H1 (cell line): ENCODE results near the gene TP53I11. TPM values are rescaled to one million over a fixed set of nuclear protein-coding genes. Genes with fewer than 3 reads are reported as not detected.
A peak's percentile ranks its signal among the peaks of the same experiment; 100 is the strongest.

Experiments used
- CTCF ChIA-PET: fragments of 300-600 bp; sonication (Branson Sonifier 250); formaldehyde crosslinking; loops from one replicate; lab custom pipeline; 2021; ENCODE audit not compliant: partially characterized antibody; lab: Charles Lee
- POLR2A ChIA-PET: fragments of 300-600 bp; sonication (Branson Sonifier 250); formaldehyde crosslinking; loops from one replicate; lab custom pipeline; 2021; ENCODE audit warnings: inconsistent platforms; ENCODE audit not compliant: partially characterized antibody; lab: Charles Lee
- DNase-seq, 2 experiments: peaks; one replicate each; pipeline versions ENCODE4 v3.0.0 to v3.0.0-alpha.2; 2010 to 2022; ENCODE audit warnings: low spot score in 2 of 2, low read depth in 1 of 2, mixed read lengths in 1 of 2
- FAIRE-seq: peaks from 2 replicates; lab custom pipeline; 2011; peaks lifted over from hg19 to GRCh38; lab: Jason Lieb, UNC
- H2AFZ ChIP-seq: 2 replicates; pipeline ENCODE4 v1.8.1; 2012; ENCODE audit warnings: low read length, inconsistent platforms
- H2AK5ac ChIP-seq: 2 replicates; pipeline ENCODE4 v1.6.1; 2013; ENCODE audit warnings: low read depth, low read length
- H2BK120ac ChIP-seq: replicated peaks from 2 replicates; pipeline ENCODE3; 2013; ENCODE audit warnings: low read depth, low read length, inconsistent platforms
- H2BK12ac ChIP-seq: 2 replicates; pipeline ENCODE4 v1.6.1; 2013; ENCODE audit warnings: low read depth, low read length
- H2BK15ac ChIP-seq: 2 replicates; pipeline ENCODE4 v1.6.1; 2013; ENCODE audit warnings: low read length
- H2BK20ac ChIP-seq: 2 replicates; pipeline ENCODE4 v1.6.1; 2013; ENCODE audit warnings: low read length
- H2BK5ac ChIP-seq: 2 replicates; pipeline ENCODE4 v1.6.1; 2013; ENCODE audit warnings: low read depth, low read length
- H3K14ac ChIP-seq: 2 replicates; pipeline ENCODE4 v1.6.1; 2013; ENCODE audit warnings: inconsistent platforms; ENCODE audit not compliant: insufficient read length
- H3K18ac ChIP-seq: 2 replicates; pipeline ENCODE4 v1.6.1; 2013; ENCODE audit warnings: low read length; ENCODE audit errors: extremely low read depth
- H3K23ac ChIP-seq: 2 replicates; pipeline ENCODE4 v1.6.1; 2013; ENCODE audit warnings: inconsistent platforms; ENCODE audit not compliant: insufficient read length
- H3K23me2 ChIP-seq: 2 replicates; pipeline ENCODE4 v1.6.1; 2013; ENCODE audit warnings: low read depth, low read length
- H3K27ac ChIP-seq: 2 replicates; pipeline ENCODE4 v1.6.1; 2011; ENCODE audit warnings: low read depth, low read length, inconsistent platforms
- H3K27me3 ChIP-seq, 4 experiments: replicated peaks in 1 of 4; 1 replicate in 1 of 4; 2 replicates in 3 of 4; pipeline versions ENCODE4 v1.6.1 to v1.8.1; 2011 to 2013; ENCODE audit warnings: low read length in 3 of 4, mild to moderate bottlenecking in 3 of 4, inconsistent platforms in 2 of 4, mixed read lengths in 2 of 4, moderate library complexity in 1 of 4; ENCODE audit not compliant: control insufficient read depth in 3 of 4, insufficient read depth in 3 of 4; ENCODE audit errors: extremely low read depth in 1 of 4
- H3K36me3 ChIP-seq, 4 experiments: 2 replicates each; pipeline versions ENCODE4 v1.6.1 to v1.8.1; 2011 to 2013; ENCODE audit warnings: mild to moderate bottlenecking in 4 of 4, low read length in 3 of 4, moderate library complexity in 2 of 4, control low read depth in 1 of 4, inconsistent platforms in 1 of 4; ENCODE audit not compliant: insufficient read depth in 4 of 4, control insufficient read depth in 2 of 4
- H3K4ac ChIP-seq: replicated peaks from 2 replicates; pipeline ENCODE3; 2013; ENCODE audit warnings: low read length, low read depth, mixed read lengths, inconsistent platforms; ENCODE audit not compliant: insufficient read length
- H3K4me1 ChIP-seq, 4 experiments: replicated peaks in 1 of 4; 1 replicate in 1 of 4; 2 replicates in 3 of 4; pipeline versions ENCODE4 v1.6.1 to v1.8.1; 2011 to 2013; ENCODE audit warnings: low read length in 3 of 4, inconsistent platforms in 2 of 4, mixed read lengths in 1 of 4; ENCODE audit not compliant: insufficient read depth in 4 of 4, control insufficient read depth in 3 of 4
- H3K4me2 ChIP-seq, 2 experiments: 2 replicates each; pipeline versions ENCODE4 v1.6.1 to v1.8.1; 2011 to 2013; ENCODE audit warnings: low read depth in 2 of 2, low read length in 2 of 2, control low read depth in 1 of 2, inconsistent platforms in 1 of 2, mild to moderate bottlenecking in 1 of 2; ENCODE audit not compliant: insufficient read depth in 1 of 2
- H3K4me3 ChIP-seq, 4 experiments: fragments of 200-600, 300-600 bp in 1 of 4; sonication (generic), shearing (Covaris generic), sonication (Bioruptor Twin) in 1 of 4; 2 replicates each; pipeline versions ENCODE4 v1.5.1 to v1.8.1; 2011 to 2016; ENCODE audit warnings: low read length in 4 of 4, low read depth in 3 of 4, control low read depth in 2 of 4, inconsistent platforms in 2 of 4, mild to moderate bottlenecking in 2 of 4, mixed read lengths in 1 of 4, moderate library complexity in 1 of 4; ENCODE audit not compliant: insufficient read depth in 2 of 4; ENCODE audit errors: extremely low read depth in 1 of 4
- H3K56ac ChIP-seq: replicated peaks from 2 replicates; pipeline ENCODE3; 2013; ENCODE audit warnings: low read depth, mild to moderate bottlenecking, mixed read lengths, low read length, inconsistent platforms; ENCODE audit not compliant: insufficient read length
- H3K79me1 ChIP-seq: 2 replicates; pipeline ENCODE4 v1.6.1; 2013; ENCODE audit warnings: low read depth, low read length, control low read depth
- H3K79me2 ChIP-seq, 2 experiments: 2 replicates each; pipeline versions ENCODE4 v1.6.1 to v1.8.1; 2012 to 2013; ENCODE audit warnings: low read length in 2 of 2, mild to moderate bottlenecking in 2 of 2, inconsistent platforms in 1 of 2; ENCODE audit not compliant: insufficient read depth in 2 of 2, control insufficient read depth in 1 of 2
- H3K9ac ChIP-seq, 4 experiments: replicated peaks in 1 of 4; 1 replicate in 1 of 4; 2 replicates in 3 of 4; pipeline versions ENCODE4 v1.6.1 to v1.8.1; 2011 to 2013; ENCODE audit warnings: low read depth in 3 of 4, low read length in 3 of 4, control low read depth in 2 of 4, mild to moderate bottlenecking in 2 of 4, moderate library complexity in 2 of 4, inconsistent platforms in 1 of 4; ENCODE audit errors: extremely low read depth in 1 of 4
- H3K9me3 ChIP-seq, 2 experiments: 2 replicates each; pipeline versions ENCODE4 v1.6.1 to v1.8.1; 2012 to 2013; ENCODE audit warnings: mild to moderate bottlenecking in 2 of 2, moderate library complexity in 2 of 2, control low read depth in 1 of 2, inconsistent platforms in 1 of 2, low read depth in 1 of 2, low read length in 1 of 2, mixed read lengths in 1 of 2; ENCODE audit not compliant: insufficient read depth in 2 of 2
- H4K20me1 ChIP-seq, 2 experiments: replicated peaks in 1 of 2; 2 replicates each; pipeline versions ENCODE3 to v1.8.1; 2011 to 2013; ENCODE audit warnings: inconsistent platforms in 2 of 2, low read length in 2 of 2, mild to moderate bottlenecking in 1 of 2; ENCODE audit not compliant: insufficient read depth in 2 of 2, control insufficient read depth in 1 of 2
- H4K5ac ChIP-seq: 2 replicates; pipeline ENCODE4 v1.6.1; 2013; ENCODE audit warnings: low read length, low read depth, mixed read lengths, inconsistent platforms; ENCODE audit not compliant: insufficient read length
- H4K8ac ChIP-seq: 2 replicates; pipeline ENCODE4 v1.8.0; 2013; ENCODE audit warnings: mild to moderate bottlenecking, moderate library complexity, low read length, inconsistent platforms; ENCODE audit not compliant: insufficient read depth; ENCODE audit errors: extremely low read depth
- H4K91ac ChIP-seq: replicated peaks from 2 replicates; pipeline ENCODE3; 2013; ENCODE audit warnings: low read length, mixed read lengths, inconsistent platforms; ENCODE audit not compliant: insufficient read length
- EGR1 ChIP-seq: IDR thresholded peaks from 2 replicates; pipeline ENCODE4 v1.6.1; 2011; ENCODE audit warnings: low read depth, low read length, borderline replicate concordance
- FOSL1 ChIP-seq: IDR thresholded peaks from 2 replicates; pipeline ENCODE4 v1.6.1; 2011; ENCODE audit warnings: mild to moderate bottlenecking, low read depth, low read length, moderate library complexity; ENCODE audit not compliant: insufficient read depth
- KDM1A ChIP-seq: fragments of 200-600, 300-600 bp; sonication (generic); IDR thresholded peaks from 2 replicates; pipeline ENCODE4 v1.7.1; 2016; ENCODE audit warnings: mild to moderate bottlenecking, low read length, borderline replicate concordance
- PHF8 ChIP-seq: fragments of 200-600 bp; sonication (generic); conservative IDR thresholded peaks from 2 replicates; pipeline ENCODE4 v1.7.1; 2012; ENCODE audit warnings: low read depth, mild to moderate bottlenecking, inconsistent platforms, low read length, moderate library complexity
- POLR2A ChIP-seq, 2 experiments: IDR thresholded peaks; 1 replicate in 1 of 2; 2 replicates in 1 of 2; pipeline ENCODE4 v1.6.1; 2011; ENCODE audit warnings: low read depth in 2 of 2, low read length in 2 of 2, mild to moderate bottlenecking in 2 of 2; ENCODE audit errors: control extremely low read depth in 1 of 2
- POU5F1 ChIP-seq: IDR thresholded peaks from 2 replicates; pipeline ENCODE4 v1.6.1; 2011; ENCODE audit warnings: low read depth, mild to moderate bottlenecking, low read length, moderate library complexity
- SUZ12 ChIP-seq: fragments of 200-600 bp; sonication (generic); IDR thresholded peaks from 2 replicates; pipeline ENCODE4 v1.6.1; 2012; ENCODE audit warnings: mild to moderate bottlenecking, inconsistent platforms, low read length, moderate library complexity, mixed read lengths
- TAF1 ChIP-seq: IDR thresholded peaks from 2 replicates; pipeline ENCODE4 v1.6.1; 2011; ENCODE audit warnings: mild to moderate bottlenecking, low read depth, low read length
- TAF7 ChIP-seq: optimal IDR thresholded peaks from 2 replicates; pipeline ENCODE3; 2011; ENCODE audit warnings: low read depth, mild to moderate bottlenecking, inconsistent platforms, low read length, moderate library complexity, borderline replicate concordance
- WGBS, 2 experiments: shearing (Covaris generic) in 1 of 2; methylation state at CpG; one replicate each; pipeline versions ENCODE4 v1.1.6 to v1.1.7; 2013 to 2015; ENCODE audit warnings: low lambda C conversion rate in 2 of 2, mixed read lengths in 2 of 2, inconsistent platforms in 1 of 2, low coverage in 1 of 2, missing lambda C conversion rate in 1 of 2; ENCODE audit not compliant: insufficient replicate concordance in 2 of 2, insufficient coverage in 1 of 2, insufficient read length in 1 of 2; ENCODE audit errors: extremely low coverage in 1 of 2, missing lambda C conversion rate in 1 of 2; 5-methylcytosine and 5-hydroxymethylcytosine counted together
- polyA plus RNA-seq, 7 experiments: library from polyadenylated mRNA; depleted of rRNA in 3 of 7; stranded (reverse) in 5 of 7; unstranded in 2 of 7; fragments of >200 nt in 5 of 7; fragments of 200-250 nt in 2 of 7; gene quantifications; 1 replicate in 5 of 7; 2 replicates in 1 of 7; 4 replicates in 1 of 7; pipeline versions ENCODE4 v1.2.1 to v1.2.3, GENCODE V29; 2011 to 2013; ENCODE audit warnings: missing spikeins in 2 of 7, mixed read lengths in 2 of 7
- total RNA-seq: library from RNA; stranded (reverse); fragmentation: NEBNext Ultra II Directional; extraction: Animal tissue kit (Norgen Biotek cat#: 25700); gene quantifications from 2 replicates; pipeline ENCODE4 v1.2.1, GENCODE V29; 2021
- TF ChIP-seq, protein P1 (sequence below): IDR thresholded peaks from 2 replicates; pipeline ENCODE4 v1.6.1; 2011; ENCODE audit warnings: low read length, improper control_type of control experiment

TP53I11 gene
- total and polyA plus RNA-seq, 2 of the 8 experiments (the other 6 are each of a cell fraction or from before 2014, with no cell fraction given) = 34.0 to 46.3 TPM

GRCh38 chr11:44944853-44945235 is 5.8 kb downstream of the TP53I11 start:
- H3K56ac ChIP-seq = no peak overlapping the region
- H2BK20ac ChIP-seq = no peak overlapping the region
- TF ChIP-seq TAF1 (no peak), EGR1 (no peak), SUZ12 (no peak), FOSL1 (no peak), POU5F1 (no peak), PHF8 (no peak), KDM1A (no peak), POLR2A (IDR thresholded peaks at IDR 0.05; ENCODE audit: control extremely low read depth in 1 of 2, low read depth in 2 of 2, low read length in 2 of 2) (no peak), TAF7 (no peak)
- TF ChIP-seq, protein P1, sequence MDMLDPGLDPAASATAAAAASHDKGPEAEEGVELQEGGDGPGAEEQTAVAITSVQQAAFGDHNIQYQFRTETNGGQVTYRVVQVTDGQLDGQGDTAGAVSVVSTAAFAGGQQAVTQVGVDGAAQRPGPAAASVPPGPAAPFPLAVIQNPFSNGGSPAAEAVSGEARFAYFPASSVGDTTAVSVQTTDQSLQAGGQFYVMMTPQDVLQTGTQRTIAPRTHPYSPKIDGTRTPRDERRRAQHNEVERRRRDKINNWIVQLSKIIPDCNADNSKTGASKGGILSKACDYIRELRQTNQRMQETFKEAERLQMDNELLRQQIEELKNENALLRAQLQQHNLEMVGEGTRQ = no peak
- no peak overlapping the region for H3K9ac ChIP-seq
- peaks cover 0 to 13% (median 2%) of the 10 kb centered on the region in 4 experiments; a peak in 4 of 8 replicates for H3K36me3 ChIP-seq
- peak overlapping the region; percentile 50 to 54 for H3K4me2 ChIP-seq
- no peak overlapping the region for H3K18ac ChIP-seq
- H4K91ac ChIP-seq = no peak overlapping the region
- ChIA-PET CTCF (interaction anchor here (0.6 to 24.5 kb wide), 10 partner anchors 8 to 172 kb away, joined by 3 to 1347 read pairs (median 5); no protein-coding TSS in a partner anchor), POLR2A (interaction anchor here (0.7 to 2.4 kb wide), 10 partner anchors 8 to 35 kb away, joined by 3 to 8 read pairs (median 4); no protein-coding TSS in a partner anchor)
- peaks cover 25% of the 10 kb centered on the region for H3K79me1 ChIP-seq
- no peak overlapping the region for H2BK12ac ChIP-seq
- no peak overlapping the region for H3K23ac ChIP-seq
- H3K79me2 ChIP-seq = peaks cover 5 to 35% of the 10 kb centered on the region in 2 experiments
- 0 out of 2 replicates have a peak overlapping the region, but pooled peaks have one; percentile 14 for H2AK5ac ChIP-seq
- H4K8ac ChIP-seq = no peak overlapping the region
- H4K5ac ChIP-seq = no peak overlapping the region
- no peak overlapping the region for H2BK120ac ChIP-seq
- H3K27ac ChIP-seq = no peak overlapping the region
- H3K9me3 ChIP-seq = no peaks in the 10 kb centered on the region
- no peak overlapping the region for H2AFZ ChIP-seq
- peaks cover 0 to 12% of the 10 kb centered on the region in 2 experiments for H4K20me1 ChIP-seq
- H3K4me3 ChIP-seq = 0 out of 8 replicates have a peak overlapping the region, but pooled peaks of 1 of the 4 experiments have one; percentile 27
- 33% methylated on average over 3 of the region's 3 CpGs; no CpG with 5 or more reads in 1 of the 2 experiments for WGBS, 2 experiments
- no peak for FAIRE-seq
- no peak for DNase-seq
- H2BK15ac ChIP-seq = no peak overlapping the region; the same call in 1 of the 2 replicates
- H3K23me2 ChIP-seq = peaks cover 6% of the 10 kb centered on the region; the same call in 1 of the 2 replicates
- H2BK5ac ChIP-seq = peak overlapping the region; percentile 13; the same call in 1 of the 2 replicates
- no peak overlapping the region for H3K4ac ChIP-seq
- peaks cover 7 to 52% (median 38%) of the 10 kb centered on the region in 4 experiments for H3K4me1 ChIP-seq
- no peak overlapping the region for H3K14ac ChIP-seq
- no peaks in the 10 kb centered on the region for H3K27me3 ChIP-seq
